ENCODE data around the gene CDKN1B. TPM values are rescaled to one million over a fixed set of nuclear protein-coding genes. Genes with fewer than 3 reads are reported as not detected.

The CDKN1B gene
- total and polyA plus RNA-seq, 12 donors = 18.2 to 97.8 (median 60.3) TPM

DNA sequence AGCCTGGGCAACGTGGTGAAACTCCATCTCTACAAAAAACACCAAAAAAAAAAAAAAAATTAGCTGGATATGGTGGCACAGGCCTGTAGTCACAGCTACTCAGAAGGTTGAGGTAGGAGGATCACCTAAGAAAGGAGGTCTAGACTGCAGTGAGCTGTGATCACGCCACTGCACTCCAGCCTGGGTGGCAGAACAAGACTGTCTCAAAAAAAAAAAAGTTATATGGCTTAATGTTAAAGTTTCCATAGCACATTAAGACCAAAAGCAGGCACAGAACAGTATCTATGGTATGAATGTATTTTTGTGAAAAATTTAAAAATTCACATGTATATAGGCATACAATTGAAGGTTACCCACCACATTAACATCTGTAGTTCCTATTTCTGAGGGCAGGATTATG, 15.9 kb downstream of the CDKN1B start:
- H3K9me3 ChIP-seq (replicated peaks in 1 of 3) = no peaks in the 10 kb centered on the region
- H3K27me3 ChIP-seq = no peaks in the 10 kb centered on the region
- TF ChIP-seq CTCF (IDR thresholded peaks at IDR 0.05) = no peak
- no peak for TF ChIP-seq POLR2A (IDR thresholded peaks at IDR 0.05)
- DNase-seq = no peak
- H3K36me3 ChIP-seq (replicated peaks in 1 of 2) = no peaks in the 10 kb centered on the region
- WGBS, 4 donors = 82 to 92% (median 83%) methylated on average over 2 of the region's 2 CpGs
- peaks cover 8 to 21% of the 10 kb centered on the region in 2 donors for H3K4me1 ChIP-seq (replicated peaks in 1 of 2)
- no peak overlapping the region for H3K4me3 ChIP-seq
- intact Hi-C loops (cut with DNase I) = no loop called here
- no peak overlapping the region for H3K27ac ChIP-seq

DNA sequence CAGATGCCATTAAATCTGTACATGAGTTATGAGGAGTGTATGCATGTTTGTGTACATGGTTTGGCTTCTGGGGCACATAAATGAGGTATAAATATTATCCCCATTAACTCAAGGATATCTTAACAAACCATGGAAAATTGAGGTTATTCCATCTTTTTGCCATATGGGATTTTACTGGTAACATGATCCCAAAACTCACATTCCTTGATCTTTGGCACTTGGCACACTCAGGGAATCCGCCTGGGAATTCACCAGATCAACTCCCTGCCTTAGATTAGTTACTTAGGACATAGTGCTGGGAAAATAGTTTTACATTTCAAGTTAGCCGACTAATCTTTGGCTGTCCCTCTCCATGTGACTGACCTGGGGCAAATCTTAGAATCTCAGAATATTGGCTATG, 16.9 kb downstream of the CDKN1B start:
- Histone ChIP-seq H3K4me1 (replicated peaks in 1 of 2) (peaks cover 8 to 21% of the 10 kb centered on the region in 2 donors), H3K27ac (peak overlapping the region in 1 of 5 donors; percentile 32), H3K27me3 (no peaks in the 10 kb centered on the region), H3K4me3 (no peak overlapping the region), H3K9me3 (replicated peaks in 1 of 3) (no peaks in the 10 kb centered on the region), H3K36me3 (replicated peaks in 1 of 2) (no peaks in the 10 kb centered on the region)
- TF ChIP-seq CTCF (IDR thresholded peaks at IDR 0.05) = no peak
- TF ChIP-seq POLR2A (IDR thresholded peaks at IDR 0.05) = no peak
- intact Hi-C loops (cut with DNase I) = no loop called here
- WGBS, 4 donors = 59 to 73% (median 71%) methylated on average over 2 of the region's 2 CpGs
- no peak for DNase-seq

- H3K4me1 ChIP-seq (replicated peaks in 1 of 2) = peaks cover 8 to 21% of the 10 kb centered on the region in 2 donors
- H3K36me3 ChIP-seq (replicated peaks in 1 of 2) = no peaks in the 10 kb centered on the region
- peak overlapping the region in 3 of 5 donors; percentile 32 to 39 (median 36) for H3K27ac ChIP-seq
- H3K27me3 ChIP-seq = no peaks in the 10 kb centered on the region
- TF ChIP-seq POLR2A (IDR thresholded peaks at IDR 0.05) (no peak), CTCF (IDR thresholded peaks at IDR 0.05) (no peak)
- peak in 2 of 7 donors; percentile 47 to 49 for DNase-seq
- H3K9me3 ChIP-seq (replicated peaks in 1 of 3) = no peaks in the 10 kb centered on the region
- H3K4me3 ChIP-seq = peak overlapping the region in 1 of 4 donors; percentile 34
- WGBS, 4 donors = 20 to 42% (median 38%) methylated on average over 8 of the region's 8 CpGs
- intact Hi-C loops (cut with DNase I) = no loop called here
These were observed 17.4 kb downstream of the CDKN1B start for GRCh38 chr12:12734561-12735071.

DNA sequence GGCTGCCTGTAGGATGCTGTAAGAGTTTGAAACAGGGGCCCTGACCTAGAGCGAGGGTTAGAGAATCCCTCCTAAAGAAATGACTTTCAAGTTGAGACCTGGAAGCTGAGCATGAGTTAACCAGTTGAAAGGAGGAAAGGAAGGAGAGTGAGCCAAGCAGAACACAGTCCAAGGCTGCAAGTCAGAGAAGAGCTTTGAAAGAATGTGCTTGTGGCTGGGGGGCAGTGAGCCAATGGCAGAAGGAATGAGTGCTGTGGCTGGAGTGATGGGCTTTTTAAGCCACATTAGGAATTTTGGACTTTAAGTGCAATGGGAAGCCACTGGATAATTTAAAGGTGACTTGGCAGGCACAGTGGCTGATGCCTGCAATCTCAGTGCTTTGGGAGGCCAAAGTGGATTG, 18.1 kb downstream of the CDKN1B start:
- H3K27me3 ChIP-seq = no peaks in the 10 kb centered on the region
- no peaks in the 10 kb centered on the region for H3K36me3 ChIP-seq (replicated peaks in 1 of 2)
- no peak overlapping the region for H3K4me3 ChIP-seq
- WGBS, 4 donors = 88 to 97% (median 96%) methylated on average over 1 of the region's 1 CpG
- H3K4me1 ChIP-seq (replicated peaks in 1 of 2) = peaks cover 8 to 21% of the 10 kb centered on the region in 2 donors
- no peak for TF ChIP-seq CTCF (IDR thresholded peaks at IDR 0.05)
- no peak for TF ChIP-seq POLR2A (IDR thresholded peaks at IDR 0.05)
- intact Hi-C loops (cut with DNase I) = no loop called here
- H3K9me3 ChIP-seq (replicated peaks in 1 of 3) = no peaks in the 10 kb centered on the region
- peak overlapping the region in 3 of 5 donors; percentile 32 to 39 (median 36) for H3K27ac ChIP-seq
- DNase-seq = no peak

All from adrenal gland (tissue), 12 donors.